OCI-LY3 (cell line): ENCODE results near the gene FAM83B.

Source experiments
- H2AFZ ChIP-seq: fragments of 200-600, 300-600 bp; shearing (Covaris generic); 2 replicates; pipeline ENCODE4 v1.6.0; 2014; ENCODE audit warnings: antibody characterized with exemption, low read depth, low read length
- H3K27ac ChIP-seq: fragments of 200-600, 300-600 bp; sonication (generic); 2 replicates; pipeline ENCODE4 v1.5.1; 2014; ENCODE audit warnings: mild to moderate bottlenecking, low read length, moderate library complexity, mixed read lengths
- H3K27me3 ChIP-seq: fragments of 200-600, 300-600 bp; sonication (generic); 2 replicates; pipeline ENCODE4 v1.6.1; 2014; ENCODE audit warnings: low read depth, low read length, mixed read lengths
- H3K36me3 ChIP-seq: fragments of 200-600, 300-600 bp; sonication (generic); replicated peaks from 2 replicates; pipeline ENCODE3; 2014; ENCODE audit warnings: low read depth, low read length, mixed read lengths
- H3K4me1 ChIP-seq: fragments of 300-600, 200-600 bp; sonication (generic); 2 replicates; pipeline ENCODE4 v1.6.1; 2014; ENCODE audit warnings: low read length, mixed read lengths
- H3K4me2 ChIP-seq: fragments of 200-600, 300-600 bp; sonication (generic); 2 replicates; pipeline ENCODE4 v1.6.1; 2014; ENCODE audit warnings: low read length, mixed read lengths
- H3K4me3 ChIP-seq: fragments of 300-600, 200-600 bp; sonication (generic); 2 replicates; pipeline ENCODE4 v1.5.1; 2014; ENCODE audit warnings: antibody characterized with exemption, mild to moderate bottlenecking, low read length, moderate library complexity
- H3K79me2 ChIP-seq: fragments of 300-600, 200-600 bp; shearing (Covaris generic); 2 replicates; pipeline ENCODE4 v1.6.1; 2014; ENCODE audit warnings: mild to moderate bottlenecking, low read length, mixed read lengths
- H3K9ac ChIP-seq: fragments of 300-600, 200-600 bp; shearing (Covaris generic); 2 replicates; pipeline ENCODE4 v1.6.0; 2014; ENCODE audit warnings: mild to moderate bottlenecking, low read length, moderate library complexity
- H3K9me3 ChIP-seq: fragments of 200-600, 300-600 bp; shearing (Covaris generic); 2 replicates; pipeline ENCODE4 v1.6.1; 2014; ENCODE audit warnings: low read length, mixed read lengths; ENCODE audit not compliant: insufficient read depth
- H4K20me1 ChIP-seq: fragments of 200-600, 300-600 bp; sonication (generic); 2 replicates; pipeline ENCODE4 v1.6.1; 2016; ENCODE audit warnings: low read length, mixed read lengths; ENCODE audit not compliant: insufficient read depth
- EZH2phosphoT487 ChIP-seq: fragments of 200-600 bp; shearing (Covaris generic); IDR thresholded peaks from 2 replicates; pipeline ENCODE4 v1.6.1; 2018; ENCODE audit warnings: antibody characterized with exemption, mixed run types, low read depth
- TF ChIP-seq, protein P1 (sequence below): fragments of 200-600, 300-600 bp; sonication (generic); IDR thresholded peaks from 2 replicates; pipeline ENCODE4 v1.5.1; 2014; ENCODE audit warnings: antibody characterized with exemption, low read length, low read depth

The FAM83B gene

DNA sequence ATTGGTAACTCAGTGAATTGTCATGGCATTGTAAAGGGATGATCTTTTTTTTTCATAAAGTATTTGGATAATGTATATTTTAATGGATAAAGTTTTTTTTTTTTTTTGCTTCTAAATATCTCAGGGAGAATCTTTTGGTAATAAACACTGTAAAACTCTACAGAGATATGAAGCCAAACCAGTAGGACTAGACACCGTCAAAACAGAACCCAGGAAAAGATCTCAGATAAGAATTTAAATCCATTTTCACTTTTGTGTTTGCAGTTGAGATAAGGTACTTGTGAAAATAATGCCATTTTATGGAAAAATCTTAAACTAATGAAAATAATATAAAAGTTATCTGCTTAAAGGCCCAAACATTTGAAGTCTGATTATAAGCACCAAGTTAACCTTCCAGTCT is 27.0 kb downstream of the FAM83B start:
- Histone ChIP-seq H3K27me3 (peaks cover 39% of the 10 kb centered on the region), H3K9me3 (no peaks in the 10 kb centered on the region), H3K79me2 (no peaks in the 10 kb centered on the region), H3K36me3 (no peaks in the 10 kb centered on the region), H3K9ac (no peak overlapping the region), H4K20me1 (no peaks in the 10 kb centered on the region), H3K4me2 (no peak overlapping the region), H3K27ac (no peak overlapping the region), H2AFZ (no peak overlapping the region), H3K4me1 (peaks cover 27% of the 10 kb centered on the region), H3K4me3 (no peak overlapping the region)
- TF ChIP-seq, protein P1, sequence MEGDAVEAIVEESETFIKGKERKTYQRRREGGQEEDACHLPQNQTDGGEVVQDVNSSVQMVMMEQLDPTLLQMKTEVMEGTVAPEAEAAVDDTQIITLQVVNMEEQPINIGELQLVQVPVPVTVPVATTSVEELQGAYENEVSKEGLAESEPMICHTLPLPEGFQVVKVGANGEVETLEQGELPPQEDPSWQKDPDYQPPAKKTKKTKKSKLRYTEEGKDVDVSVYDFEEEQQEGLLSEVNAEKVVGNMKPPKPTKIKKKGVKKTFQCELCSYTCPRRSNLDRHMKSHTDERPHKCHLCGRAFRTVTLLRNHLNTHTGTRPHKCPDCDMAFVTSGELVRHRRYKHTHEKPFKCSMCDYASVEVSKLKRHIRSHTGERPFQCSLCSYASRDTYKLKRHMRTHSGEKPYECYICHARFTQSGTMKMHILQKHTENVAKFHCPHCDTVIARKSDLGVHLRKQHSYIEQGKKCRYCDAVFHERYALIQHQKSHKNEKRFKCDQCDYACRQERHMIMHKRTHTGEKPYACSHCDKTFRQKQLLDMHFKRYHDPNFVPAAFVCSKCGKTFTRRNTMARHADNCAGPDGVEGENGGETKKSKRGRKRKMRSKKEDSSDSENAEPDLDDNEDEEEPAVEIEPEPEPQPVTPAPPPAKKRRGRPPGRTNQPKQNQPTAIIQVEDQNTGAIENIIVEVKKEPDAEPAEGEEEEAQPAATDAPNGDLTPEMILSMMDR = no peak
- no peak for TF ChIP-seq EZH2phosphoT487

DNA sequence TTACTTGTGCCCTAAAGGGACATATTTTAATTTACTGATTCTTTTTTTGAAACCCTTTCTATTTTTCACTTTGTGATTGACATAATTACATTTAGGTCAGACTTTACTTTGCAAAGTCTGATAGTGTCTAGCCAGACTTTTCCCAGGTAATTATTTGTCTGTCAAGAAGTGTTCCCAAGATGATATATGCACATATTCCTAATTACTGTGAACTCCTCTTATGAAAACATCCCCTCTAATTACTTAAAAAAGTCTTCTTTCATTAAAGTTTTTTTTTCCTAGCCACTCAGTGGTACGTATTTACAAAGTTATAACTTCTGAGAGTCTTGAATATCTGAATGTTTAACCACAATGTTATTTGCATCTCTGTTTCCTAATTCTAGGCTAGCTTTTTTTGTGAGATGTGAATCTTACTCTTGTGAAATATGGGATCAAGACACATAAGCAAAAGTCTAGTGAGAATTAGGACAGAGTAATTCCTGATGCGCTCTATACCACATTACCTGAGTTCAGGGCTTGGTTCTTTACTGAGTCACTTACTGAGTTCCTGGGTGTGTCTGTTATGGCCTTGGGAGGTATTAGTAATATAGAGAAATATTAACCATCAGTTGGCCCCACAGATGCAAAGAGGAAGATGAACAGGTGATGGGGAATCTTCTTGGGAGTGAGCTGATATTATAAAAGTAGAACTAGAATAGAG is 27.9 kb downstream of the FAM83B start:
- Histone ChIP-seq H3K4me3 (no peak overlapping the region), H3K4me1 (peaks cover 28% of the 10 kb centered on the region), H4K20me1 (no peaks in the 10 kb centered on the region), H3K36me3 (no peaks in the 10 kb centered on the region), H3K27me3 (peaks cover 44% of the 10 kb centered on the region), H3K27ac (no peak overlapping the region), H3K79me2 (no peaks in the 10 kb centered on the region), H2AFZ (no peak overlapping the region), H3K4me2 (no peak overlapping the region), H3K9ac (no peak overlapping the region), H3K9me3 (no peaks in the 10 kb centered on the region)
- TF ChIP-seq, protein P1 = no peak
- TF ChIP-seq EZH2phosphoT487 = no peak

DNA sequence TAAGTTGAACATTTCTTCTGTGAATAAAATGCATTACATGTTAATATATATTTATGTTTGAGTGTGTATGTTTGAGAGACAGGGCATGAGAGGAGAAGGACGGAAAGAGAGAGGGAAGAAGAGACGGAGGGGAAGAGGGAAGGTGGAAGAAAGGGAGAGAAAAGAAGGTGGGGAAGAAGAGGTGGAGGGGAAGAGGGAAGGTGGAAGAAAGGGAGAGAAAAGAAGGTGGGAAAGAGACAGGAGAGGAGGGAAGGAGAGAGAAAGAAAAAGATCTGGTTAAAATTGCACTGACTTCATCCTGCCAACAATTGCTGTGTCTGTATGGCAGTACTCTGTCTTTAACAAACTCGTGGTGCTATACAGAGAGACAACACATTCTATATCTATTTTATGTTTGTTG is 29.0 kb downstream of the FAM83B start:
- no peak overlapping the region for H2AFZ ChIP-seq
- H3K9me3 ChIP-seq = no peaks in the 10 kb centered on the region
- H3K27ac ChIP-seq = no peak overlapping the region
- no peak overlapping the region for H3K9ac ChIP-seq
- no peaks in the 10 kb centered on the region for H4K20me1 ChIP-seq
- TF ChIP-seq, protein P1 = no peak
- TF ChIP-seq EZH2phosphoT487 = no peak
- peaks cover 28% of the 10 kb centered on the region for H3K4me1 ChIP-seq
- H3K4me3 ChIP-seq = no peak overlapping the region
- peaks cover 37% of the 10 kb centered on the region for H3K27me3 ChIP-seq
- no peaks in the 10 kb centered on the region for H3K36me3 ChIP-seq
- H3K4me2 ChIP-seq = no peak overlapping the region
- H3K79me2 ChIP-seq = no peaks in the 10 kb centered on the region

DNA sequence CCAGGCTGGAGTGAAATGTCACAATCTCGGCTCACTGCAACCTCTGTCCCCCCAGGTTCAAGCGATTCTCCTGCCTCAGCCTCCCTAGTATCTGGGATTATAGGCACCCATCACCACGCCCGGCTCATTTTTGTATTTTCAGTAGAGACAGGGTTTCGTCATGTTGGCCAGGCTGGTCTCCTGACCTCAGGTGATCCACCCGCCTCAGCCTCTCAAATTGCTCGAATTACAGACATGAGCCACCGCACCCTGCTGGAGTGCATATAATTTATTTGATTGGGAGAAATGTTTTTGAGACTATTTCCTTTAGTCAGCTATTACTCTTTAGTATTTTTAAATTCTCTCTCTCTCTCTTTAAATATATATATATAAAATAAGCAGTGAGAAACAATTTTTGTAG is 29.8 kb downstream of the FAM83B start:
- H3K27ac ChIP-seq = no peak overlapping the region
- H3K9ac ChIP-seq = no peak overlapping the region
- H3K4me2 ChIP-seq = no peak overlapping the region
- H3K36me3 ChIP-seq = no peaks in the 10 kb centered on the region
- no peaks in the 10 kb centered on the region for H3K9me3 ChIP-seq
- H3K4me1 ChIP-seq = peaks cover 28% of the 10 kb centered on the region
- TF ChIP-seq, protein P1 = no peak
- no peak for TF ChIP-seq EZH2phosphoT487
- H2AFZ ChIP-seq = no peak overlapping the region
- H4K20me1 ChIP-seq = no peaks in the 10 kb centered on the region
- H3K27me3 ChIP-seq = peaks cover 31% of the 10 kb centered on the region
- no peaks in the 10 kb centered on the region for H3K79me2 ChIP-seq
- no peak overlapping the region for H3K4me3 ChIP-seq
